T-helper 1 cell treated with Interleukin-12 subunit alpha and Interleukin-12 subunit beta and Interleukin-4 antibody, amounts not matched to agents 30 ng/mL and 1 ng/mL, for 36 hours (primary cell): Measurements from ENCODE around the gene CTU1. TPM values are rescaled to one million over a fixed set of nuclear protein-coding genes. Genes with fewer than 3 reads are reported as not detected.

ENCODE experiments used
- intact Hi-C: fragments of 100-400 bp; cut with micrococcal nuclease; formaldehyde crosslinking; loops from one replicate; pipeline ENCODE4 v1.15.1; 2024
- total RNA-seq: library from RNA; stranded (reverse); gene quantifications from 2 replicates; pipeline ENCODE4 v1.2.3, GENCODE V29; 2022

The CTU1 gene
- total RNA-seq, 1 donor from 2014 or later = 9.1 TPM

GRCh38 chr19:51135004-51135403, 26.8 kb upstream of the CTU1 start:
- intact Hi-C loops = no loop called here

- intact Hi-C loops = loop anchor here (1.0 kb wide), 1 partner anchor 9 kb away; no protein-coding TSS in a partner anchor
Measured at GRCh38 chr19:51131780-51132680, 23.8 kb upstream of the CTU1 start.

- intact Hi-C loops = no loop called here
Measured at GRCh38 chr19:51129716-51130115, 21.5 kb upstream of the CTU1 start.

DNA sequence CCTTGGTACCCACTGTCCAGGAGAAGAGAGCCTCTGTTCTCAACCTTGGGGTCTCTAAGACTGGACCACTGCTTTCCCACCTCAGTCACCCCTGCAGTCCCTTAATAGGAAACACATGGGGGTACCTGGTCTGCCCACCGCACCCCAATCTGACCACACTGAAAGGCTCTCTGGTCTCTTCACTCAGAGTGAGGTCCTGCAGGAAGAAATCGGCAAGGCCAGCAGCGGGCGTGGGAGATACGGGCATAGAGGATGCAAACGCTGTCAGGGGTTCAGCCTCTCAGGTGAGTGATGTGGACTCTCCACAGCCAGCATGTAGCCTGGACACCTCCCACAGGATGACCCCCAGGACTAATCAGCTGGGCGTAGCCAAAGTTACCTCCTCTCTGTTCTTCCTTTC, 20.0 kb upstream of the CTU1 start:
- intact Hi-C loops = no loop called here

GRCh38 chr19:51127755-51128154, 19.5 kb upstream of the CTU1 start:
- intact Hi-C loops = no loop called here

GRCh38 chr19:51127032-51127431, 18.8 kb upstream of the CTU1 start:
- intact Hi-C loops = no loop called here

- intact Hi-C loops = no loop called here
Measured at GRCh38 chr19:51125421-51126075, 17.3 kb upstream of the CTU1 start.

DNA sequence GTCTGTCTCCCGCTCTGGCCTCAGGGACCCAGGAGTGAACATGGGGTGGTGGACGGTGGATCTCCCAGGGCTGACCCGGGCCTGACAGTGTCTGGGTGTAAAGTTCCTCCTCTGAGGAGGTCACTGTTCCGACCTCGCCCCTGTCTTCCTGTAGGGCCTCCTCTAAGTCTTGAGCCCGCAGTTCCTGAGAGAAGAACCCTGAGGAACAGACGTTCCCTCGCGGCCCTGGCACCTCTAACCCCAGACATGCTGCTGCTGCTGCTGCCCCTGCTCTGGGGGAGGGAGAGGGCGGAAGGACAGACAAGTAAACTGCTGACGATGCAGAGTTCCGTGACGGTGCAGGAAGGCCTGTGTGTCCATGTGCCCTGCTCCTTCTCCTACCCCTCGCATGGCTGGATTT, 16.5 kb upstream of the CTU1 start, which contains the start of gene SIGLEC9:
Gene SIGLEC9, plus strand, starts transcription at position 178 of the 400 bp plus-strand sequence. Its CDS starts 69 bp downstream, at position 247.
- intact Hi-C loops = no loop called here

DNA sequence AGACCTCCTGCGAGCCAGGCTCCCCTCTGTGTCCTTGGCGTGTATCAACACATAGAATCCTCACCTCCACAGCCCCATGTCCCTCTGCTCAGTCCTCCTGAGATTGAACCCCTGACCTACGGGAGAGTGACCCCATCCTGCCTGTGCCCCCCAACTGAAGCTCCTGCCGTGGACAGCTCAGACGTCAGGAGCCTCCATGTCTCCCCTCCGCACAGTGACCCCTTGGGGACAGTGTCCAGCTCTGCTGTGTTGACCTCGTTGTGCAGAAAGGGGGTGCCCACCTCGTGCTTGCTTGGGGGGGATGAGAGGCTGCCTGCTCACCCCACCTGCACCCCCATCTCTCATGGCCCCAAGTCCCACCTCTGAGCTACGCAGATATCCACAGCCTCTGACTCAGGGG, 16.0 kb upstream of the CTU1 start:
- intact Hi-C loops = no loop called here

GRCh38 chr19:51123802-51124201, 15.6 kb upstream of the CTU1 start:
- intact Hi-C loops = loop anchor here (1.0 kb wide), 2 partner anchors 8 to 16 kb away; partner anchors contain the start of gene CTU1

GRCh38 chr19:51123381-51123800, 15.2 kb upstream of the CTU1 start:
- intact Hi-C loops = loop anchor here (1.0 kb wide), 2 partner anchors 9 to 15 kb away; partner anchors contain the start of gene CTU1

GRCh38 chr19:51122112-51122981, 14.1 kb upstream of the CTU1 start:
- intact Hi-C loops = no loop called here

- intact Hi-C loops = no loop called here
Measured at GRCh38 chr19:51121257-51121656, 13.0 kb upstream of the CTU1 start.

DNA sequence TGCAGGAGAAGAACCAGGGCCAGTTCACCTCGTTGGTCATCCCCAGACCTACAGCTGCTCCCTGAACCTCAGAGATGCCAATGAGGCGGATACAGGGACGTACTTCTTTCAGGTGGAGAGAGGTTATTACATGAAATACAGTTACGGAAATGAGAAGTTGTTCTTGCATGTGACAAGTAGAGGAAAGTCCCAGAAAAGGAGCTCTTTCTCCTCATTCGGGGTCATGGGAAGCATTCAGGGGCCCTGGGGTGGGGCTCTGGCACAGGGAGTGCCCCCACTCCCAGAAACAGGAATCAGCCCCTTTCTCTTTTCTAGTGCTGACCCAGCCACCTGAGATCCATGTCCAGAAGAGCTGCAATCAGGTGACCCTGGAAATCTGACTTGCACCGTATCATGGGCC, 12.0 kb upstream of the CTU1 start:
- intact Hi-C loops = no loop called here

DNA sequence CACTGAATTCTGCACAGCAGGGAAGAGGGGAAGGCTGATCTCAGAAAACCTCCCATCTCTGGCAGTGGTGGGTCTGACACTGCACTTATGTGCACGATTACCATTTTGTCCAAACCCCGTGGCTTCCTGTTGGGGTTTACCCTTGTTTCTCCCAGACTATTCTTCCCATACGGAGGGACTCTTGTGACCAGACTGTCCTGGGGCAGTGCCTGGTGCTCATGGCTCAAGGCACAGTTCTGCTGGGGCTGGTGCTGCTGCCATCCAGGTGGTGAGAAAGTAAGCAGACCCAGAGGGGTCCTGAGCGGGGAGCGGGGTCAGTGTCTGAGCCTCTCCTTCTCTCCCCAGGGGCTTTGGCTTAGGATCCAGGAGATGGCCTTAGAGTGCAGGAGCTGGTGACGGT, 11.4 kb upstream of the CTU1 start:
- intact Hi-C loops = no loop called here

DNA sequence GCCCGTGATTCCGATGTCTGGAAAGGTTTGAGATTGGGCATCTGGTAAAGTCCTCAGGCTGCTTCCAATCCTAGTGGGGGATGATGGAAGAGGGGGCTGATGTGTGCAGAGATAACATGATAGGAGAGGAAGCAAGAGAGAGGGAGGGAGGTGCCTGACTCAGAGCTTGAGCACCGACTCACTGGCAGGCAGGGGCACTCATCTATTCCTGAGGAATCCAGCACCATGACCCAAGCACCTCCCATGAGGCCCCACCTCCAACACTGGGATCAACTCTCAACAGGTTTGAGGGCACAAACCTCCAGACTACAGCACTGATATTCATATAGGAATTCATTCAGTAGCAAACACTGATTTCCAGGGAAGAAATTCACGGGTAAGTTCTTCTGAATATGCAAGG, 10.9 kb upstream of the CTU1 start:
- intact Hi-C loops = no loop called here

DNA sequence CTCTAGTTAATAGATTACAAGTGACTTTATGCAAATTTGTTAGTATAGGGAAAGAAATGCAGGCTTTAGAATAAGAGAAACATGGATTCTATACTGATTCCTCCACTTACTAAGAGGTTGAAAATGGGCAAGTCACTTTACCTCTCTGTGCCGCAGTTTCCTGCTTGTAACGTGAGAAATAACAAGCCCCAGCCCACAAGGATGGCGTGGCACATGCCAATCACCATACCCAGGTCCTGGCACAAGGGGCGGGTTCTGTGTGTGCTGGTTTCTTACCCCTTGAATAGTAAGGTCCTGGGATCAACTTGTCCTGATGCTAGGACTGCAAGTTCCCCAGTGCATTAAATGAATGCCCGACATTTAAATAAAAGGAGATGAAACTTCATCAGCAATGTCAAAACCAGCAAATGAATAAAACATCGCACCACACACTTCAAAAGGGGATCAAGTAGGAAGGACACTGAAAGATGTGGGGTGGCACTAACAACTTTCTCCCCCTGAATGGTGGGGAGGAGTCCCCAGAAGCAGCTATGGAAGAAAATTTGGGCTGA, 8.6 kb upstream of the CTU1 start:
- intact Hi-C loops = no loop called here

- intact Hi-C loops = loop anchor here (1.0 to 5.0 kb wide), 3 partner anchors 45 to 252 kb away; partner anchors contain the start of gene ETFB
Measured at GRCh38 chr19:51114087-51114729, 6.0 kb upstream of the CTU1 start.

- intact Hi-C loops = loop anchor here (5.0 kb wide), 1 partner anchor 146 kb away; no protein-coding TSS in a partner anchor
Measured at GRCh38 chr19:51111606-51112005, 3.4 kb upstream of the CTU1 start.

GRCh38 chr19:51110666-51110971, 2.4 kb upstream of the CTU1 start:
- intact Hi-C loops = loop anchor here (5.0 kb wide), 1 partner anchor 147 kb away; no protein-coding TSS in a partner anchor
